Parathyroid adenoma (tissue), 2 donors: ENCODE results near the gene STMN3.
A peak's percentile ranks its signal among the peaks of the same experiment; 100 is the strongest.

ENCODE experiments used
- H2AFZ ChIP-seq: fragments of 300-600 bp; sonication (generic); one replicate; pipeline ENCODE4 v1.7.0; 2017; ENCODE audit warnings: antibody characterized with exemption, mild to moderate bottlenecking
- H3K27ac ChIP-seq: fragments of 300-600 bp; sonication (generic); one replicate; pipeline ENCODE4 v1.7.0; 2017
- H3K27me3 ChIP-seq: fragments of 300-600 bp; sonication (generic); one replicate; pipeline ENCODE4 v1.7.0; 2017; ENCODE audit warnings: low read length; ENCODE audit not compliant: control insufficient read depth, insufficient read depth
- H3K36me3 ChIP-seq: fragments of 300-600 bp; sonication (generic); one replicate; pipeline ENCODE4 v1.7.0; 2017; ENCODE audit warnings: low read length; ENCODE audit not compliant: control insufficient read depth, insufficient read depth
- H3K4me1 ChIP-seq: fragments of 300-600 bp; sonication (generic); one replicate; pipeline ENCODE4 v1.7.0; 2017; ENCODE audit warnings: control low read depth
- H3K4me2 ChIP-seq: fragments of 300-600 bp; sonication (generic); one replicate; pipeline ENCODE4 v1.7.0; 2017; ENCODE audit warnings: low read length
- H3K4me3 ChIP-seq: fragments of 300-600 bp; sonication (generic); one replicate; pipeline ENCODE4 v1.7.0; 2017; ENCODE audit warnings: low read depth, low read length
- H3K79me2 ChIP-seq: fragments of 300-600 bp; sonication (generic); one replicate; pipeline ENCODE4 v1.7.0; 2017; ENCODE audit warnings: control low read depth
- H3K9ac ChIP-seq: fragments of 300-600 bp; sonication (generic); one replicate; pipeline ENCODE4 v1.7.0; 2017; ENCODE audit warnings: mild to moderate bottlenecking
- H3K9me3 ChIP-seq: fragments of 300-600 bp; sonication (generic); one replicate; pipeline ENCODE4 v1.7.0; 2017; ENCODE audit warnings: low read length; ENCODE audit not compliant: control insufficient read depth
- TF ChIP-seq, protein P1 (sequence below): fragments of 300-600 bp; sonication (generic); IDR thresholded peaks from one replicate; pipeline ENCODE4 v1.7.0; 2017; ENCODE audit warnings: antibody characterized with exemption, mild to moderate bottlenecking
- donor health status: primary hyperparathyroidism.

Gene STMN3

DNA sequence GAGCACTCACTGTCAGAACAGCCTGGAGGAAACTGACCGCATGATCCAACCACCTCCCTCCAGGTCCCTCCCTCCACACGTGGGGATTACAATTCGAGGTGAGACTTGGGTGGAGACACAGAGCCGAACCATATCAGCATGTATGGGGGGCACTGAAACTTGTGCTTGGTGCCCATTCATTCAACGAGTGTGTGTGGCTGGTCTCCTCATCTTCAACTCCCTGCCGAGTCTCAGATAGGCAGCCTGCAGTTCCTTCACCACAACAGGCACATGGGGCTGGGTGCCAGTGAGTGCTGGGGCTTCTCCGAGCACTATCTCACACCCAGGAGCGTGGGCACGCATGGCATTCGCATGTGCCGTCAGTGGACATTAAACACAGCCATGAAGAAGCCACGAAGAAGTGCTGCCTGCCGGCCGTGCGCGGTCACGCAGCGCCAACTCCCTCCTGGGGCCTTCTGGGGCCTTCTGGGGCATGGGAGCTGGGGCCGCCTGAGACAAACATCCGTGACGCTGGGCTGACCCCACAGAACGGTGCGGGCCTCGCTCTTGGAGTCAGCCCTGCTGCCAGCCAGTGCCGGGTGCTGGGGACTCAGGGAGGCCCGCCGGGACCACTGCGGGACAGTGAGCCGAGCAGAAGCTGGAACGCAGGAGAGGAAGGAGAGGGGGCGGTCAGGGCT, 4.2 kb upstream of the STMN3 start:
- Histone ChIP-seq H3K27ac (peak overlapping the region; percentile 82), H3K4me1 (peaks cover 17% of the 10 kb centered on the region), H3K27me3 (no peaks in the 10 kb centered on the region), H3K79me2 (peaks cover 24% of the 10 kb centered on the region), H3K9me3 (no peaks in the 10 kb centered on the region), H2AFZ (peak overlapping the region; percentile 89), H3K4me2 (peak overlapping the region; percentile 92), H3K36me3 (no peaks in the 10 kb centered on the region), H3K4me3 (peak overlapping the region; percentile 99), H3K9ac (peak overlapping the region; percentile 61)
- TF ChIP-seq, protein P1, sequence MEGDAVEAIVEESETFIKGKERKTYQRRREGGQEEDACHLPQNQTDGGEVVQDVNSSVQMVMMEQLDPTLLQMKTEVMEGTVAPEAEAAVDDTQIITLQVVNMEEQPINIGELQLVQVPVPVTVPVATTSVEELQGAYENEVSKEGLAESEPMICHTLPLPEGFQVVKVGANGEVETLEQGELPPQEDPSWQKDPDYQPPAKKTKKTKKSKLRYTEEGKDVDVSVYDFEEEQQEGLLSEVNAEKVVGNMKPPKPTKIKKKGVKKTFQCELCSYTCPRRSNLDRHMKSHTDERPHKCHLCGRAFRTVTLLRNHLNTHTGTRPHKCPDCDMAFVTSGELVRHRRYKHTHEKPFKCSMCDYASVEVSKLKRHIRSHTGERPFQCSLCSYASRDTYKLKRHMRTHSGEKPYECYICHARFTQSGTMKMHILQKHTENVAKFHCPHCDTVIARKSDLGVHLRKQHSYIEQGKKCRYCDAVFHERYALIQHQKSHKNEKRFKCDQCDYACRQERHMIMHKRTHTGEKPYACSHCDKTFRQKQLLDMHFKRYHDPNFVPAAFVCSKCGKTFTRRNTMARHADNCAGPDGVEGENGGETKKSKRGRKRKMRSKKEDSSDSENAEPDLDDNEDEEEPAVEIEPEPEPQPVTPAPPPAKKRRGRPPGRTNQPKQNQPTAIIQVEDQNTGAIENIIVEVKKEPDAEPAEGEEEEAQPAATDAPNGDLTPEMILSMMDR = no peak

DNA sequence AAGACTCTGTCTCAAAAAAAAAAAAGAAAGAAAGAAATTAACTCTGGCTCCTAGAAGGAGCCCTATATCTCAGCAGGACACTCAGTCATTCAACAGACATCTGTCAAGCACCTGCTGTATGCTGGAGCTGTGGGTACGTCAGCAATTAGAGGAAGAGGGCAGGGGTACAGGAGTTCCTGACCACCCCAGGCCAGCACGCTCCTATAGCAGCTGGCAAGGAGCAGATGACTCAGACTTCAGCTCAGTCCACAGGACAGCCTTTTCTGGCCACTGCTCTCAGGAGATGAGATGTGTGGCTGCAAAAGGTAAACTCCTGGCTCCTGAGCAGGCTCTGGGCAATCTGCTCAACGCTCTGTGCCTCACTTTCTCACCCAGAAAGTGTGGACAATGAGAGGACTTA, 3.2 kb upstream of the STMN3 start:
- Histone ChIP-seq H3K4me2 (no peak overlapping the region), H2AFZ (no peak overlapping the region), H3K9me3 (no peaks in the 10 kb centered on the region), H3K27me3 (no peaks in the 10 kb centered on the region), H3K9ac (no peak overlapping the region), H3K4me1 (peaks cover 24% of the 10 kb centered on the region), H3K27ac (no peak overlapping the region), H3K36me3 (no peaks in the 10 kb centered on the region), H3K4me3 (no peak overlapping the region), H3K79me2 (peaks cover 20% of the 10 kb centered on the region)
- TF ChIP-seq, protein P1 = no peak

DNA sequence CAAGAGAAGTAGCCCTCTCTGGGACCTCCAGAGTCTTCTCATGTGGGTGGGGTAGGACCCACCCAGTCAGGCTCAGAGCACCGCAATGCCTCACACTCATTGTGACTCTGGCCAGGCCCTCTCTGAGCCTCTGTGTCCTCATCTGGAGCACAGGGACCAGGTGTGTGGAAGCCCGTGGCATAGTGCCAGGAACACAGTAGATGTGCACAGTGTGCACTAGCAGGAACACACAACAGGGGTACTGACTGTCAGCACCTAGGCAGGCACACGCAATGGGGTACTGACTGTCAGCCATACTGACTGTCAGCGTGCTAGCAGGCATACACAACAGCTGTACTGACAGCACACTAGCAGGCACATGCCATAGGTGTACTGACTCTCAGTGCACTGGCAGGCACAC, 2.0 kb upstream of the STMN3 start:
- Histone ChIP-seq H3K4me1 (peaks cover 28% of the 10 kb centered on the region), H3K36me3 (no peaks in the 10 kb centered on the region), H2AFZ (no peak overlapping the region), H3K27ac (no peak overlapping the region), H3K27me3 (no peaks in the 10 kb centered on the region), H3K4me3 (no peak overlapping the region), H3K4me2 (no peak overlapping the region), H3K79me2 (peaks cover 14% of the 10 kb centered on the region), H3K9ac (no peak overlapping the region), H3K9me3 (no peaks in the 10 kb centered on the region)
- TF ChIP-seq, protein P1 = no peak

DNA sequence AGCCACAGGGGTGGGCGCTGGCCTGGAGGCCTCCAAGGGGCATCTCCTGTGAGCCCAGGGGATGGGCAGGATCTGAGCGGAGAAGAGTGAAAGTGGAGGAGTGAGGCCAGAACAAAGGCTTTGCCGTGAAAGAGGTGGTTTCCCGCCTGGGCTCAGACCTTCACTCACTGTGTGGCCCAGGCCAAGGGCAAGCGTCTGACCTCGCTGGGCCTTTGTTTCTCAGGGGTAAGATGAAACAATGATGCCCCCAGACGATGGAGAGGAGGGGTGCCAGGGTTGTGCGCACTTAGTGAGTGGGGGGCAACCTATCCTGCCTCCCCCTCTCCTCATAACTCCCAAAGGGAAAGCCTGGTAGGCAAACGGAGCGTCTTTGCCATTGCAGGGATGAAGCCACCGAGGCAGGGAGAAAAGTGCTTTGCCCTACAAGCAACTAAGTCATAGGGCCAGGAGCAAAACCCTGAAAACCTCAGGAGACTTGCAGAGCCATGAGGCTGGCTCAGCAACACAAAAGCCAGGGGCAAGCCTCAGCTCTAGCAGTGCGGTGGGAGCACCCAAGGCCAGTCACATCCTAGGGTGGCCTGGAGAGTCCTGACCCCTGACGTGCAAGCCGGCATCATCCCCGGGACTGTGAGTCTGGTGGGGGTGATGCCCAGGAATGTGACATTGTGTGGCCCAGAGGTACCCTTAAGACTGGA, 897 bp upstream of the STMN3 start:
- TF ChIP-seq, protein P1 = no peak
- Histone ChIP-seq H3K79me2 (peaks cover 8% of the 10 kb centered on the region), H3K4me3 (peak overlapping the region; percentile 42), H3K27me3 (no peaks in the 10 kb centered on the region), H3K9ac (no peak overlapping the region), H3K36me3 (no peaks in the 10 kb centered on the region), H3K4me2 (peak overlapping the region; percentile 77), H2AFZ (peak overlapping the region; percentile 88), H3K9me3 (no peaks in the 10 kb centered on the region), H3K4me1 (peaks cover 25% of the 10 kb centered on the region), H3K27ac (peak overlapping the region; percentile 86)
